GM10266 (cell line): Measurements from ENCODE around the gene ACTL8.

Experiments
- DNase-seq: peaks from one replicate; pipeline ENCODE4 v3.0.0; 2012; ENCODE audit errors: extremely low spot score
- TF ChIP-seq, protein P1 (sequence below): IDR thresholded peaks from 2 replicates; pipeline ENCODE4 v1.5.1; 2012; ENCODE audit warnings: mild to moderate bottlenecking, low read depth; ENCODE audit not compliant: control insufficient read depth, insufficient read depth; ENCODE audit errors: missing control alignments

Gene ACTL8

DNA sequence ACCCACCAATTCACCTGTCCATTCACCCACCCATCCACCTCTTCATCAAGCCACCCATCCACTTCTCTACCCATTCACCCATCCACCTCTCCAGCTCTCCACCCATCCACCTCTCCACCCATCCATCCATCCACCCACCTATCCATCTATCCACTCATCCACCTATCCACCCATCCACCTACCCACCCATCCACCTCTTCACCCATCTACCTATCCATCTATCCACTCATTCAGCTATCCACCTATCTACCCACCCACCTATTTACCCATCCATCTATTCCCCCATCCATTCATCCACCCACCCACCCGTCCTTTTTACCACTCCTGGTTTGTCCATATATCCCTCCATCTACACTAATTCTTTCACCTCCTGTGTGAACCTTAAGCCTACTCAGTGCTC lies 105.7 kb downstream of the ACTL8 start:
- DNase-seq, result no peak
- TF ChIP-seq, protein P1, sequence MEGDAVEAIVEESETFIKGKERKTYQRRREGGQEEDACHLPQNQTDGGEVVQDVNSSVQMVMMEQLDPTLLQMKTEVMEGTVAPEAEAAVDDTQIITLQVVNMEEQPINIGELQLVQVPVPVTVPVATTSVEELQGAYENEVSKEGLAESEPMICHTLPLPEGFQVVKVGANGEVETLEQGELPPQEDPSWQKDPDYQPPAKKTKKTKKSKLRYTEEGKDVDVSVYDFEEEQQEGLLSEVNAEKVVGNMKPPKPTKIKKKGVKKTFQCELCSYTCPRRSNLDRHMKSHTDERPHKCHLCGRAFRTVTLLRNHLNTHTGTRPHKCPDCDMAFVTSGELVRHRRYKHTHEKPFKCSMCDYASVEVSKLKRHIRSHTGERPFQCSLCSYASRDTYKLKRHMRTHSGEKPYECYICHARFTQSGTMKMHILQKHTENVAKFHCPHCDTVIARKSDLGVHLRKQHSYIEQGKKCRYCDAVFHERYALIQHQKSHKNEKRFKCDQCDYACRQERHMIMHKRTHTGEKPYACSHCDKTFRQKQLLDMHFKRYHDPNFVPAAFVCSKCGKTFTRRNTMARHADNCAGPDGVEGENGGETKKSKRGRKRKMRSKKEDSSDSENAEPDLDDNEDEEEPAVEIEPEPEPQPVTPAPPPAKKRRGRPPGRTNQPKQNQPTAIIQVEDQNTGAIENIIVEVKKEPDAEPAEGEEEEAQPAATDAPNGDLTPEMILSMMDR, result no peak

DNA sequence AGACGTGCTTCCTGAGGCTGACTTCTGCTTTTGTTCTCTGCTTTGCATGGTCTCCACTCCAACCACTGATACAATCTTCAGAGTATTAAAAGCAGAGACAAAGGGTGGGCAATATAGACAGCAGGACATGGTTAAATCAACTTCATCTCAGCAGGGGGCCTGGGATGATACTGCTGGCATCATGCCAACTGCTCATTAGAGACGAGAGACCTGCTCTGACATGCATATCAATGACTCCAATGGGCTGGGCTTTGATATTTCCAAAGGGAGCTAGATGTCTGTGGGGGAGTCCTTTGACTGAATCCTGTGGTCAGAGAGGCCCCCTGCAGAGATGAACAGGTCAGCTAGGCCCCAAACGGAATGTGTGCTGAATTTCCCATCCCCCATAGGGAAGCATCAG lies 106.6 kb downstream of the ACTL8 start:
- no peak for DNase-seq
- TF ChIP-seq, protein P1, result no peak

DNA sequence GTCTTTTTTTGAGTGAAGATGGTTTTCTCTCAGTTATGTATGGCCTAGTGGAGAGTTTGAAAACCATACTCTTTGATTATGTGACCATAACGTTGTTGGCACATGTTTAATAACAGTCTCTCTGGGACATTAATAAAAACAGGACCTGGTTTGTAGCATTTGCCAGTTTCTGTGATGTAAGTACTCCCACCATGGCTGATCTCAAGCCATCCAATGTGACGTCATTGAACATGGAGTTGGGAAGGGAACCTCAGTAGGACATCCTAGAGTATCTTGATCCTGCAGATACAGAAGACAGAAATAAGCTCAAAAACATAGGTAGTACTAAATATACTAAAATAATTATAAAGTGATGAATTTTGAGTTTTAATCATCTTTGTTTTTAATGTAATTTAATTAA lies 107.0 kb downstream of the ACTL8 start:
- TF ChIP-seq, protein P1, result no peak
- DNase-seq, result no peak

DNA sequence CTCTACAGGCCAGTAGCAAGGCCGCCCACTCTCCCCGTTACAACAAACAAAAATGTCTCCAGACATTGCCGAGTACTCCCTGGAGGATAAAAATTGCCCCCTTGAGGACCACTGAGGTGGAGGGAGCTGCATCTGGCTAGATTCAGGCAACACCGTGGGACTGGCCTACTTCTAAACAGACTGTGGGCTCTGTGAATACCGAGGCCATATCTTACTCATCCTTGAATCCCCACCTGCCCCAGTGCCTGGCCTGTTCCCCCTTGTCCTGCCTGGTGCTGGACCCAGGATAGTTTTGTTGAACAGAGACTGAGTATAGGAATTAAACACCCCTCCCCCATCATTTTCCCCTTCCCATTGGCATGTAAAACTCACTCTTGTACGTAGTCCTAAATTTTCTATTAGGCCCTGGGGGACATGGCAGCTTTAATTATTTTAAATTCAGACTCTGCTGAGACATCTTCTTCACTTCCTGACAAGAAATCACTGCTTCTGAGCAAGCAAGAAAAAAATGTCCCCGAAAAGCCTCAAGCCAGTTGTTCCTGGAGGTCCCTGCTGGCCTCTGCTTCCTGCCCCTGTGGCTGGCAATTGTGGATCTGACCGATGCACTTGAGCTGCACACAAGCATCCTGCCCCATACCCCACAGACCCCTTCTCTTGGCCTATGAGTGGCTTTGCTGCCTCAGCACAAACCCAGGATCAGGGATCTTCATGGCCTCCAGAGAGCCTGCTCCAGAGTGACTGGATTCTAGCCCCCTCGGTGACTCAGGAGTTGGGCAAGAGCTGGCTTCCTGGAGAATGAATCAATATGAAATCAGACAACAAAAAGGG lies 111.0 kb downstream of the ACTL8 start:
- no peak for DNase-seq
- TF ChIP-seq, protein P1, result no peak

DNA sequence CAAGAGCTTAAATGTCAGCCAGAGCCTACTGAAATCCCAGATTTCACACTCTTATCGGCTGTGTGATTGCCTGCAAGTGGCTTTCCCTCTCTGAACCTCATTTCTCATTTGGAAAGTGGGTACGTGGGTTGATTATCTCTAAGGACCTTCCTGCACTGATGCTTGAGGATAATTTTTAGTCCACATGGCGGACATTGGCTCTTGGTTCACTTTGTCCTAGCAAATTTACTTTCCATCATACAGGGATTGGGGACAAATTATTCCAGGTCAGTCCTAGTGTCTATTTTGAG lies 111.6 kb downstream of the ACTL8 start:
- TF ChIP-seq, protein P1, result no peak
- DNase-seq, result no peak

DNA sequence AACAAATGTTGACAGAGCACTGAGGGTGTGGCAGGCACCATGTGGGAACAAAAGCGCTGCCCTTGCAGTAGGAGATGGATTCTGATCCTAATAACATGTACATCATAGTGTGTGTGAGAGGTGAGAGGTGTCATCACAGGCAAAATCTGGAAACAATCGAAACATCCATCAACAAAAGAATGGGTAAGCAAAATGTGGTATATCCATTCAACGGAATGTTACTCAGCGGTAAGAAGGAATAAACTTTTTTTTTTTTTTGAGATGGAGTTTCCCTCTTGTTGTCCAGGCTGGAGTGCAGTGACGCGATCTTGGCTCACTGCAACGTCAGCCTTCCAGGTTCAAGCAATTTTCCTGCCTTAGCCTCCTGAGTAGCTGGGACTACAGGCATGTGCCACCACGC lies 112.3 kb downstream of the ACTL8 start:
- TF ChIP-seq, protein P1, result no peak
- no peak for DNase-seq

DNA sequence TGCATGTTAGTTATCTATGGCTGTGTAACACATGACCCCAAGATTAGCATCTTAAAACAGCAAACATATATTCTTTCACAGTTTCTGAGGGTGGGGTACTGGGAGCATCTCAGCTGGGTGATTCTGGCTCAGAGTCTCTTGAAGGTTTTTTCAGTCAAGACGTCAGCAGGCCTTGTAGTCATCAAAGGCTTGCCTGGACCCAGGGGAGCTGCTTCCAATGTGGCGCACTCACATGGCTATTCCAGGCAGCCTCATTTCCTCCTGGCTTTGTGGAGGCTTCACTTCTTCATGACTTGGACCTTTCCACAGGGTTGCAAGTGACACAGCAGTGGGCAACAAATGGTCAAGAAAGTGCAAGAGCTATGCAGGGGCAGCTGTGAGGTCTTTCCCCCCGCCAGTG lies 114.7 kb downstream of the ACTL8 start:
- DNase-seq, result no peak
- TF ChIP-seq, protein P1, result no peak
